PC-9 (cell line): Measurements from ENCODE around the gene TMEM37.

Source experiments
- EZH2 ChIP-seq: fragments of 200-600 bp; sonication (generic); IDR thresholded peaks from 2 replicates; pipeline ENCODE4 v1.8.0; 2017; ENCODE audit warnings: antibody characterized with exemption, low read depth
- TF ChIP-seq, protein P1 (sequence below): fragments of 200-600 bp; sonication (generic); conservative IDR thresholded peaks from 2 replicates; pipeline ENCODE4 v1.6.1; 2017; ENCODE audit warnings: mixed run types, antibody characterized with exemption, mild to moderate bottlenecking, moderate library complexity

GRCh38 chr2:119453972-119454593, 22.4 kb downstream of the TMEM37 start:
- TF ChIP-seq EZH2: no peak
- TF ChIP-seq, protein P1, sequence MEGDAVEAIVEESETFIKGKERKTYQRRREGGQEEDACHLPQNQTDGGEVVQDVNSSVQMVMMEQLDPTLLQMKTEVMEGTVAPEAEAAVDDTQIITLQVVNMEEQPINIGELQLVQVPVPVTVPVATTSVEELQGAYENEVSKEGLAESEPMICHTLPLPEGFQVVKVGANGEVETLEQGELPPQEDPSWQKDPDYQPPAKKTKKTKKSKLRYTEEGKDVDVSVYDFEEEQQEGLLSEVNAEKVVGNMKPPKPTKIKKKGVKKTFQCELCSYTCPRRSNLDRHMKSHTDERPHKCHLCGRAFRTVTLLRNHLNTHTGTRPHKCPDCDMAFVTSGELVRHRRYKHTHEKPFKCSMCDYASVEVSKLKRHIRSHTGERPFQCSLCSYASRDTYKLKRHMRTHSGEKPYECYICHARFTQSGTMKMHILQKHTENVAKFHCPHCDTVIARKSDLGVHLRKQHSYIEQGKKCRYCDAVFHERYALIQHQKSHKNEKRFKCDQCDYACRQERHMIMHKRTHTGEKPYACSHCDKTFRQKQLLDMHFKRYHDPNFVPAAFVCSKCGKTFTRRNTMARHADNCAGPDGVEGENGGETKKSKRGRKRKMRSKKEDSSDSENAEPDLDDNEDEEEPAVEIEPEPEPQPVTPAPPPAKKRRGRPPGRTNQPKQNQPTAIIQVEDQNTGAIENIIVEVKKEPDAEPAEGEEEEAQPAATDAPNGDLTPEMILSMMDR: no peak
